AG09309 (cell line): ENCODE results near the gene HCFC2.

Experiments used
- DNase-seq: peaks from one replicate; pipeline ENCODE4 v3.0.0-alpha.2; 2010; ENCODE audit warnings: low read depth
- H3K4me3 ChIP-seq: 2 replicates; pipeline ENCODE4 v1.5.1; 2011; ENCODE audit warnings: mild to moderate bottlenecking, low read depth, low read length, moderate library complexity; ENCODE audit not compliant: control insufficient read depth
- CTCF ChIP-seq: IDR thresholded peaks from 2 replicates; pipeline ENCODE4 v1.5.1; 2011; ENCODE audit warnings: mild to moderate bottlenecking, low read depth, low read length, inconsistent platforms; ENCODE audit not compliant: insufficient read depth, control insufficient read depth; ENCODE audit errors: missing control alignments

The HCFC2 gene

DNA sequence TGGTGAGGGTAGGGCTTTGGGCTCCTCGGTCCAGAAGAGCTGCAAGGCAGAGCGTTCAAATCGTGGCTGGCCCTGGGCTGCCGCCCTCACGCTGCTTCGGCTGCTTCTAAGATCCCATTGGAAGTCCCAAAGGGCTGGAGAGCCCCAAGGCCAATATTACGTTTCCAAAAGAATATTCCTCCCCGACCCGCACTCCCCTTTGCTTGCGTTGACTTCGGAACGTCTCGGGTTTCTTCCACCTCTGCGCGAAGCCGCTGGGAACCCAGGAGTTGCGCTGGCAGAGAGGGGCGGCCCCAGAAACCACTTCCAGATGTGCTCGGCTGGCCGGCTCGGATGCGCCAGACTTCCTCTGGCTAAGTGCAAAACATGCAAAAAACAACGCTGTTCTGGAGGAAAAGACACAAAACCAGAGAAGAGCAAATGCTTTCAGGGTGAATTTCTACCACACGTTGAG, 14.4 kb upstream of the HCFC2 start, which contains the start of gene GLT8D2:
Gene GLT8D2 (minus strand): TSS at position 285 of the 454 bp plus-strand sequence. CDS start 30,539 bp downstream, outside the sequence.
- H3K4me3 ChIP-seq, result peak within 1 kb of the TSS; percentile 62
- peak; percentile 50 for DNase-seq
- no peak for TF ChIP-seq CTCF

- DNase-seq, result no peak
- no peak for TF ChIP-seq CTCF
- peak overlapping the region; percentile 62 for H3K4me3 ChIP-seq
These were observed 13.9 kb upstream of the HCFC2 start for GRCh38 chr12:104050436-104050835.

- no peak for DNase-seq
- H3K4me3 ChIP-seq, result no peak overlapping the region
- no peak for TF ChIP-seq CTCF
These were observed 9.5 kb upstream of the HCFC2 start for GRCh38 chr12:104054681-104055346.

GRCh38 chr12:104055686-104056388, 8.5 kb upstream of the HCFC2 start:
- H3K4me3 ChIP-seq, result no peak overlapping the region
- TF ChIP-seq CTCF, result no peak
- DNase-seq, result no peak

DNA sequence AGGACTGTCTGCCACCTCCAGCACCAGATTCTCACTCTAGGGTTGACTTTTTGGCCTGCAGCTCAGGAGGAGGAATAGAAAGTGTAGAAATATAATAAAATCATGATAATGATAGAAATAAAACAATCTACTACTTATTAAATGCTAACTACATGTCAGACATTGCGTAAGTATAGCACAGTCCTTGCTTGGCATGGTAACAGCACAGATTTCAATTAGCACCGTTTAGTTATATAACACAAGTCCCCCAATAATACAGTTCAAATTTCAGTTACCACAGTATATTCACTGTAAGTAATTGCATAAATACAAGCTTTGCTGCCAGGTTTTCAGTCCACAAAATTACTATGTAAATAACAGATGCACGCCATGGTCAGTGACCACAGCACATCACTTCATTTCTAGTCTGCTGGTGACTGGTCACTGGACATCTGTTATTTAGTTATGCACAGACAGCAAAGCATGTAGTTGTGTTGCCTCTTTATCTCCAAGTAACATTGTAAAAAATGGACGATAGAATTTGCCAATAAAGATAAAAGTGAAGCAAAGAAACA, 7.8 kb upstream of the HCFC2 start:
- DNase-seq, result no peak
- TF ChIP-seq CTCF, result no peak
- no peak overlapping the region for H3K4me3 ChIP-seq

DNA sequence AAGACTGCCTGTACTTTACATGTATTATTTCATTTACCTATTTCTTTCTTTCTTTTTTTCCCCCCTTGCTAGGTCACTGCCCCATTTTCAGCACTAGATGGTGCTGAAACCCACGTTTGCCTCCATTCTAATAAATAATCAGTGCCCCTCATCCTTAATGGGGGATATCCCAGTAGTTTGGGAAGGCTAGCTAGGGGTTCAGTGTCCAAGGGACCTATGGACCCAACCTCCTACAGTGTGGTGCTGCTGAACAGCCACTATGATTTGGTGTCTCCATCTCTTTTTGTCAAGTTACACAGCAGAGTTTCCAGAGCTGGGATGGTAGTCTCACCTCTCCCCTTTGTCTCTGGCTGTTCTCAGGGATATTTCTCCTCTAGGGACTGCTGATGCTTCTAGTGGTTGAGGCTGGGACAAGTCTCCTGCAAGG, 6.5 kb upstream of the HCFC2 start:
- DNase-seq, result no peak
- TF ChIP-seq CTCF, result peak; percentile 73
- H3K4me3 ChIP-seq, result no peak overlapping the region
